ENCODE results near the gene P4HA3. TPM values are rescaled to one million over a fixed set of nuclear protein-coding genes. Genes with fewer than 3 reads are reported as not detected.

P4HA3 gene
- total RNA-seq, 1 experiment from 2014 or later = 0.85 TPM

GRCh38 chr11:74276581-74276980 lies 34.9 kb downstream of the P4HA3 start:
- in situ Hi-C loops (cut with HindIII; ENCODE audit: low sequenced_read_pairs) = no loop called here
- no peak for DNase-seq (ENCODE audit: low spot score)

- in situ Hi-C loops (cut with HindIII; ENCODE audit: low sequenced_read_pairs) = no loop called here
- DNase-seq (ENCODE audit: low spot score) = no peak
Measured at GRCh38 chr11:74272276-74272675, 39.2 kb downstream of the P4HA3 start.

GRCh38 chr11:74269161-74269811 lies 42.2 kb downstream of the P4HA3 start:
- in situ Hi-C loops (cut with HindIII; ENCODE audit: low sequenced_read_pairs) = no loop called here
- DNase-seq (ENCODE audit: low spot score) = no peak

- DNase-seq (ENCODE audit: low spot score) = no peak
- in situ Hi-C loops (cut with HindIII; ENCODE audit: low sequenced_read_pairs) = no loop called here
Measured at GRCh38 chr11:74268456-74268855, 43.0 kb downstream of the P4HA3 start.

- no peak for DNase-seq (ENCODE audit: low spot score)
- in situ Hi-C loops (cut with HindIII; ENCODE audit: low sequenced_read_pairs) = no loop called here
Measured at GRCh38 chr11:74267014-74267413, 44.4 kb downstream of the P4HA3 start.

- no peak for DNase-seq (ENCODE audit: low spot score)
- in situ Hi-C loops (cut with HindIII; ENCODE audit: low sequenced_read_pairs) = no loop called here
Measured at GRCh38 chr11:74265256-74265655, 46.2 kb downstream of the P4HA3 start.

- DNase-seq (ENCODE audit: low spot score) = no peak
- in situ Hi-C loops (cut with HindIII; ENCODE audit: low sequenced_read_pairs) = no loop called here
Measured at GRCh38 chr11:74262725-74263124, 48.7 kb downstream of the P4HA3 start.

DNA sequence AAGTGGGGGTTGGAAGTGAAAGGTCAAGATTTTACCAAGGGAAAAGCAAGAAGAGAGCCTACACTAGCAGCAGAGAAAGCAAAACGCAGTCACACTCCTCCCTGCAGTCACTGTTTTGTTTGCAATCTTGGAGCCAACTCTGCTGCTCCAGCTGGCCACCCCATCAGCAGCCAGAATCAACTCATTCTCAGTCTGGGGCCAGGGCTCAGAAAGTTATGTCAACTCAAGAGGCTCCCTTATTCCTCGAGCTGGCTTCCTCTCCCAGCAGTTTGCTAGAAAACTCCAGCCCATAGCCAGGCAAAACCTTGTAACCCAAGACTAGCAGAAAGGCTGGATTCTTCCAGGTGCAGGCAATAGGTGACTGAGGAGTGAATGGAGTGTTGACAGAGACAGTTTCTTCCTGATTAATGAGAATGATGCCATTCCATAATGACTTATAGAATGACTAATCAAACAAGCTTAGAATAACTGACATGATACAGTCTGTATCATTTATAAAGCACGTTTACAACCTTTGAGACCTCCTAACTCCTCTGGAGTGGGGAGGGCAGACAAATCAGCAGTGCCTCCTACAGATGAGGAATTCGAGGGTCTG lies 53.4 kb downstream of the P4HA3 start:
- in situ Hi-C loops (cut with HindIII; ENCODE audit: low sequenced_read_pairs) = no loop called here
- peak; percentile 30 for DNase-seq (ENCODE audit: low spot score)

DNA sequence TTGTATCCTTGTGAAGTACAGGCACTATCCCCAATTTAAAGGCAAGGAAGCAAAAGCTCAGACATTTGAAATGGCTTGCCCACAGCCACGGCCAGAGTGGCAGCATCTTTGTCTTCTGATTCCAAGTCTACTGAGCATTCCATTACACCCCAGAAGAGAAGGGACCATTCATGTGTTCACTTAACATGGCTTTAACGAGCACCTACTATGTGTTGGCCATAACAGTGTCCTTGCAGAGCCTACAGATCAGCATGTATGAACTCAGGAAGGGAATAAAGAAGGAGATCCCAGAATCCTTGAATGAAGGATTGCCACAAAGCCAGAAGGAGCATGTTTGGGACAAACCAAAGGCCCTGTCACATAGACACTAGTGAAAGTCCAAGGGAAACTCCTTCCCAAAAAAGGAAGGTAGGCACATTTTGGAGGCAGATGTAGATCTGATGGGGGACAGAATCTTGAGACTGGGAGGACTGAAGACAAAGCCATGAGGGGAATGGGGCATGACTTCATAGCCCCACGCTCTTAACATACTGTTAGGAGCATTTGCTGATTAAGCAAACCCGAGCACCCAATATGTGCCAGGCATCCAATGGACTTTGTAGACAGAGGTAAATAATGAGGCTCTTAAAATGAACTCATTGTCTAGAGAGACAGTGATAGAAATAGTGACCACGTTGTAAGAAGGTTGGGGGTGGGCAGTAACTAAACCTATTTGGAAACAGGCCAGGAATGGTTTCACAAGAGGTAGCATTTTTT lies 54.9 kb downstream of the P4HA3 start:
- in situ Hi-C loops (cut with HindIII; ENCODE audit: low sequenced_read_pairs) = no loop called here
- DNase-seq (ENCODE audit: low spot score) = no peak

DNA sequence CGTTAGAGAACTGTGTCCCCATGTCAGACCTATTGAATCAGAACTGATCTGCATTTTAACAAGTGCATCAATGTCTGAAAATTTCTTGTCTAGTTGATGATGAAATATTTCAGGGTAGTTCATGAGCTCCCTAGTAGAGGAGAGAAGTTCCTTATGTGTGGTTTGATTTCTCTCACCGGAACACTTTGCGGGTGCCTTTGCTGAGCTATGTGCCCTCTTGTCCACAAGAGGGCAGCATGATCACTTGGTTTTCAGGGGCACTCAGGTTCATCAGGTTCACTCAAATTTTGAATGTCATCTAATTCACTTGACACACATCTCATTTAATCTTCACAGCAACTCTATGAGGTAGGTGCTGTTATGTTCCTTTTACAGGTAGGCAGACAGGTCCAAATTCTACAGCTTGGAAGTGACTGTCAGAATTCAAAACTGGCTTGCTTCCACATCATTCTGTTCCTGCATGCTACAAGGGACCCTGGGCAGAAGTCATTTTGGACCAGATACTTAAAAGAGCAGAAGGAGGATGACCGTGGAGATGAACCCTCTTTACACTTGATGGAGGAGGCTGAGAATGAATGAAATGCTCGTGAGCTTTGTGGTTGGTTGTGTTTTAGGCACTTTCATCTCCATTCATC lies 55.6 kb downstream of the P4HA3 start:
- DNase-seq (ENCODE audit: low spot score) = peak; percentile 82
- in situ Hi-C loops (cut with HindIII; ENCODE audit: low sequenced_read_pairs) = no loop called here

GRCh38 chr11:74253361-74253760 lies 58.1 kb downstream of the P4HA3 start:
- DNase-seq (ENCODE audit: low spot score) = no peak
- in situ Hi-C loops (cut with HindIII; ENCODE audit: low sequenced_read_pairs) = no loop called here

DNA sequence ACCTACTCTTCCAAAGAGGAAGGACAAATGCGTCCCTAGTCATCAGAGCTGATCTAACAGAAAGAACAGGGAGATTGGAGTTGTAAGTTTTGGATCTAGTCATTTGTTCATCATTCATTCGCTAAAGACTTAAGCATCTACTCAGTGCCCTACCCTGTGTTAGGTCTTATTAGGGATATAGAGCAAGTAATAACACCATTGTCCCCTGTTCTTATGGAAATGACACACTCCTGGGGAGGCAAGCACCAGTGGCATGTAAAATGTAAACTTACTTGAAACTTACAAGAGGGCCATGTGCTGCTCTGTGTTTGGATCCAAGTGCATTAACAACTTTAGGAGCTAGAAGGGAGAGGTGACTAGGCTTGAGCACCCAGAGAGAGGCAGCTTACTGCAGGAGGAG lies 61.9 kb downstream of the P4HA3 start:
- DNase-seq (ENCODE audit: low spot score) = no peak
- in situ Hi-C loops (cut with HindIII; ENCODE audit: low sequenced_read_pairs) = no loop called here

DNA sequence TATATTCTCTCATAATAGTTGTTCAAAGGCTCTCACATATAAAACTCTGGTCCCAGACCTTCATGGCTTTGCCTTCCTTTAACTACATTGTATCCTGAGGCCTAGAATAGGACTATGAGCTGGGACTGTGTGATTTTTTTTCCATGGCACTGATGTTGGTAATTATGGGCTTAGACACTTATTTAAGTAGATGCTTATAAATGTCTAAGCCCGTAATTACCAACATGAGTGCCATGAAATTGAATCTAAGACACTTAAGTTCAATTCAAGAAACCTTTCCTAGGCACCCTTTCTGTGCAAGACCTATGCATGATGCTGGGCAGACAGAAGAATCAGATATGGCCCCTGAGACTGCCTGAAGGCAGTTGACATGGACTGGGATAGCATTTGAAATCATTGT lies 63.0 kb downstream of the P4HA3 start:
- no peak for DNase-seq (ENCODE audit: low spot score)
- in situ Hi-C loops (cut with HindIII; ENCODE audit: low sequenced_read_pairs) = no loop called here

DNA sequence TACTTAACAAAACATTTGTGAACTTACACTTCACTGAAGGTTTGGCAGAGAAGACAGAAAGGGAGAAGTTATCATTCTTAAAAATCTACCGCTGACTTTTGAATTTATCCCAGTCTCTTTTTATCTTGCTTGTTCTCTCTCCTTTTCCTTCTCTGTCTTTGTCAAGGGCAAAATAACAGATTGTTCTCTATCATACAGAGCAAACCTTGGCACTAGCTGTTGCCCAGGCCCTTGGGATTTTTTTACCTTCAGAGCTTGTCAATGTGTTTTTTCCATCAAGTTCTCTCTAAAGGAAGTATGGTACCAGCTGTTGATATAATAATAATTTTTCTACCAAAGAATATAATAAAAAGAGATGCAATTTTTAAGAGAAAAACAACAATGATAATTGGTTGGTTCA lies 73.2 kb downstream of the P4HA3 start:
- in situ Hi-C loops (cut with HindIII; ENCODE audit: low sequenced_read_pairs) = no loop called here
- no peak for DNase-seq (ENCODE audit: low spot score)

DNA sequence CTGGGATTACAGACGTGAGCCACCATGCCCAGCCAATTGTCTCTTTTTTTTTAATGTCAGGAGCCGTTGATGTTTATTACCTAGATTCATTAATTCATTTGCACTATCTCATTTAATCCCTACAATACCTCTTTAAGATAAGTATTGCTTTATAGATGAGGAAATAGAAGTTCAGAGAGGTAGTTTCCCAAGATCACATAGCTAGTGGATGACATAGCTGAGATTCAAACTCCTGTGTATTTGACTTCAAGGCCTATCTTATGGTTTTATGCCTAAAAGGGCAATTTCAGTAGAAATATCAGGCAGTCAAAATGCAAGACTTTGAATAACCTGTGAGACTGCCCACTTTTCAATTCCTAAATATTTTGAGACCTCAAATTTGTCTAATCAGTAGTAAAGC lies 73.9 kb downstream of the P4HA3 start:
- in situ Hi-C loops (cut with HindIII; ENCODE audit: low sequenced_read_pairs) = no loop called here
- no peak for DNase-seq (ENCODE audit: low spot score)

- in situ Hi-C loops (cut with HindIII; ENCODE audit: low sequenced_read_pairs) = no loop called here
- no peak for DNase-seq (ENCODE audit: low spot score)
Measured at GRCh38 chr11:74235121-74235520, 76.3 kb downstream of the P4HA3 start.

- in situ Hi-C loops (cut with HindIII; ENCODE audit: low sequenced_read_pairs) = no loop called here
- no peak for DNase-seq (ENCODE audit: low spot score)
Measured at GRCh38 chr11:74233683-74234082, 77.8 kb downstream of the P4HA3 start.

DNA sequence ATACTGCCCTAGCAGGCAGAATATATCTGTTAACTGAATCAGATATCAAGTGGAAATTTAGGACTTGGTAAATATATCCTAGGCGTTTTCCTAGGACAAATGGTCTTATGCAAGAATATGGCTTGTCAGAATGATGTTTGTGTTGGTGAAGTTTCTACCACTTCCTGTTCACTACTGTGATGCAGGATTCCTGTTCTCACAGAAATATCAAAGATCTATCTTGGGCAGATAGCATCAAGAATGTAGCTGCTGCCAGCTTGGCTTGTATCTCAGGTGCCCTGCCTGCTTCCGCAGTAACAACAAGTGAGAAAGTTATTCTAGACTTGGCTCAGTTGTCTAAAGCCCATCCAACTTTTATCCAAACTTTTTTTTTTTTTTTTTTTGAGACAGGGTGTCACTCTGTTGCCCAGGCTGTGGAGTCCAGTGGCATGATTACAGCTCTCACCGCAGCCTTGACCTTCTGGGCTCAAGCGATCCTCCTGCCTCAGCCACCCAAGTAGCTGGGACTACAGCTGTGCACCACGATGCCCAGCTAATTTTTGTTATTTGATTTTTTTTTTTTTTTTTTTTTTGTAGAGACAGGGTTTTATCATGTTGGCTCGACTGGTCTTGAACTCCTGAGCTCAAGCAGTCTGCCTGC lies 79.0 kb downstream of the P4HA3 start:
- DNase-seq (ENCODE audit: low spot score) = no peak
- in situ Hi-C loops (cut with HindIII; ENCODE audit: low sequenced_read_pairs) = no loop called here

GRCh38 chr11:74226907-74227306 lies 84.5 kb downstream of the P4HA3 start:
- DNase-seq (ENCODE audit: low spot score) = no peak
- in situ Hi-C loops (cut with HindIII; ENCODE audit: low sequenced_read_pairs) = no loop called here

DNA sequence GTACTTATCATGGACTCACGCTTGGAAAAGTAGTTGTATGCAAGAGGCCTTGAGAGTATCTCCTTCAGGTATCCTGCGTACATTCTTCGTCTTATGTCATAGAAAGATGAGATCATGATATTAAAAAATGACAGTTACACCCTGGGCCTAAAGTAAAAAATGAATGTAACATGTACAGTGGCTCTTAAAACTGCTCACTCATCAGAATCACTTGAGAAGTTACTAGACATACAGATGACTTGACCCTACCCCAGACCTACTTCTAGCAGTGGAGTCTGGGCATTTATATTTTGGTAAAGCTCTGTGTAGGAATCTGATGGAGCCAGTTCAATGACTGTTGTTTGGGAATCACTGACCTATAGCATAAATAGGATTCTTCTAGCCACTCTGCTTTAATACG lies 85.9 kb downstream of the P4HA3 start:
- in situ Hi-C loops (cut with HindIII; ENCODE audit: low sequenced_read_pairs) = no loop called here
- no peak for DNase-seq (ENCODE audit: low spot score)

Measured in G401 (cell line).